GM06990 (cell line): ENCODE results near the gene TTLL10.
"Not testable (repeated sequence)": the region's sequence is repeated elsewhere in the genome, so short reads cannot be mapped to it uniquely, and the experiment has no call there.

Experiments
- DNase-seq: peaks from one replicate; pipeline ENCODE4 v3.0.0-alpha.2; 2011; ENCODE audit not compliant: insufficient read length; ENCODE audit errors: extremely low read depth
- H3K27me3 ChIP-seq: replicated peaks from 2 replicates; pipeline ENCODE4 v1.6.0; 2011; ENCODE audit warnings: low read length; ENCODE audit not compliant: control insufficient read depth, insufficient read depth
- H3K36me3 ChIP-seq: 2 replicates; pipeline ENCODE4 v1.5.1; 2011; ENCODE audit warnings: low read length; ENCODE audit not compliant: control insufficient read depth, insufficient read depth
- H3K4me3 ChIP-seq: replicated peaks from 2 replicates; pipeline ENCODE4 v1.5.1; 2011; ENCODE audit warnings: low read depth, mild to moderate bottlenecking, control low read depth, low read length
- TF ChIP-seq, protein P1 (sequence below): IDR thresholded peaks from 2 replicates; pipeline ENCODE4 v1.5.1; 2011; ENCODE audit warnings: low read length, control low read depth, mild to moderate bottlenecking, inconsistent platforms; ENCODE audit not compliant: insufficient read depth, poor library complexity, severe bottlenecking

Gene TTLL10

DNA sequence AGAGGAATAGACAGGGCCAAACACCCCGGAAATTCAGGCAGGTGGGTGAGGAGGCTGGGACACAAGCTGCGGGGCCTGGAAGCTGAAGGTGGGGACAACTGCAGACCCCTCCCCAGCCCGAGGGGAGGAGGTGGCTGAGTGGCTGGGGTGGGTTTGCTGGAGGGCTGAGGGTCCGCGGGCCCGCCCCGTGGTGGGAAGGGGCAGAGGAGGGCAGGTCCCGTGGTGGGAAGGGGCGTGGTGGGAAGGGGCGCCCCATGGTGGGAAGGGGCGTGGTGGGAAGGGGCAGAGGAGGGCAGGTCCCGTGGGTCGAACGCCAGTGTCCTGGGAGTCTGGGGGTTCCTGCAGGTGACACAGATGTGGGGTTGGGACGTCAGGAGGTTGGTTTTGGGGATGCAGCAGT lies 24.3 kb upstream of the TTLL10 start:
- no peak for DNase-seq
- TF ChIP-seq, protein P1, sequence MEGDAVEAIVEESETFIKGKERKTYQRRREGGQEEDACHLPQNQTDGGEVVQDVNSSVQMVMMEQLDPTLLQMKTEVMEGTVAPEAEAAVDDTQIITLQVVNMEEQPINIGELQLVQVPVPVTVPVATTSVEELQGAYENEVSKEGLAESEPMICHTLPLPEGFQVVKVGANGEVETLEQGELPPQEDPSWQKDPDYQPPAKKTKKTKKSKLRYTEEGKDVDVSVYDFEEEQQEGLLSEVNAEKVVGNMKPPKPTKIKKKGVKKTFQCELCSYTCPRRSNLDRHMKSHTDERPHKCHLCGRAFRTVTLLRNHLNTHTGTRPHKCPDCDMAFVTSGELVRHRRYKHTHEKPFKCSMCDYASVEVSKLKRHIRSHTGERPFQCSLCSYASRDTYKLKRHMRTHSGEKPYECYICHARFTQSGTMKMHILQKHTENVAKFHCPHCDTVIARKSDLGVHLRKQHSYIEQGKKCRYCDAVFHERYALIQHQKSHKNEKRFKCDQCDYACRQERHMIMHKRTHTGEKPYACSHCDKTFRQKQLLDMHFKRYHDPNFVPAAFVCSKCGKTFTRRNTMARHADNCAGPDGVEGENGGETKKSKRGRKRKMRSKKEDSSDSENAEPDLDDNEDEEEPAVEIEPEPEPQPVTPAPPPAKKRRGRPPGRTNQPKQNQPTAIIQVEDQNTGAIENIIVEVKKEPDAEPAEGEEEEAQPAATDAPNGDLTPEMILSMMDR, result no peak
- Histone ChIP-seq H3K36me3 (no peaks in the 10 kb centered on the region), H3K4me3 (no peak overlapping the region), H3K27me3 (no peaks in the 10 kb centered on the region)

DNA sequence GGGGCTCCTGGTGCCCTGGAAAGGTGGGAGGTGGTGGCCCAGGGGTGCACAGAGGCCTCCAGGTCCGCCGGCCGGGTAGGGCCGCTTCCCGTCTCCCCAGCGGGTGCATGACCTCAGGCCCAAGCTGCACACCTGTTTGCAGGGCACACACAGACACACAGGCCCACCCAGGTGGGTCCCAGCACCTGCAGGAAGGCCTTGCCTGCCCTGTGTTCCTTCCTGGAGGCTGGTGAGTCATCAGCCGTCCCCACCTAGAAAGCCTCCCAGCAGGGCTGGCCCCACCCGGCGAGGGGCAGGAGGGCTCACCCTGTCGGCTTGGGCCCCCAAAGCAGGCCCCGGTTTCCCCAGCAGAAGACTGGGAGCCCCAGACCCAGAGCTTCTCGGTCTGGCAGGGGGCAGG lies 23.6 kb upstream of the TTLL10 start:
- H3K4me3 ChIP-seq, result no peak overlapping the region
- TF ChIP-seq, protein P1, result no peak
- DNase-seq, result no peak

DNA sequence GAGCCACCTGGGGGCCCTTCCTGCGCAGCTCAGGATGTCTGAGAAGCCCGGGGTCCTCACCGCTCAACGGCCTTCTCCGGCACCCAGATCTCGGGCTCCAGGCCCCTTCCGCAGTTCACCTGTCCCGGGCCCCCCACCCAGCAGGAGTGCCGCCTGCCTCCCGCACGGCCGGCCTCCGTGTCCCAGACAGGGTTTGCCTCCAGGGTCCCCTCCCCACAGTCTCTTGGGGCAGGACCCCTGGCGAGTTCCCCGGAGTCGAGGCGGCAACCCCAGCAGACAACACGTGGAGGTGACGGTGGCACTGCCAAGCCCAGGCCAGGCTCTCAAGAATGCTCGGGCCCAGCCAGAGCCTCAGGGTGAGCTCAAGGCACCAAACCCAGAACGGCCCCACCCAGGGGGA lies 22.4 kb upstream of the TTLL10 start:
- H3K4me3 ChIP-seq, result no peak overlapping the region
- TF ChIP-seq, protein P1, result no peak
- no peak for DNase-seq
- H3K27me3 ChIP-seq, result no peaks in the 10 kb centered on the region
- no peaks in the 10 kb centered on the region for H3K36me3 ChIP-seq

More for the DNA sequence above, 23.6 kb upstream of the TTLL10 start:
- Histone ChIP-seq H3K27me3 (no peaks in the 10 kb centered on the region), H3K36me3 (no peaks in the 10 kb centered on the region)

DNA sequence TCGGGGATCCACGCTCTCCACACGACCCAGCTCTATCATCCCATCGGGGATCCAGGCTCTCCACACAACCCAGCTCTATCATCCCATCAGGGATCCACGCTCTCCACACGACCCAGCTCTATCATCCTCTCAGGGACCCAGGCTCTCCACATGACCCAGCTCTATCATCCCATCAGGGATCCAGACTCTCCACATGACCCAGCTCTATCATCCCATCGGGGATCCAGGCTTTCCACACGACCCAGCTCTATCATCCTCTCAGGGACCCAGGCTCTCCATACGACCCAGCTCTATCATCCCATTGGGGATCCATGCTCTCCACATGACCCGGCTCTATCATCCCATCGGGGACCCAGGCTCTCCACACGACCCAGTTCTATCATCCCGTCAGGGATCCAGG lies 21.2 kb upstream of the TTLL10 start:
- not testable (repeated sequence) for H3K4me3 ChIP-seq, H3K36me3 ChIP-seq, DNase-seq, H3K27me3 ChIP-seq

DNA sequence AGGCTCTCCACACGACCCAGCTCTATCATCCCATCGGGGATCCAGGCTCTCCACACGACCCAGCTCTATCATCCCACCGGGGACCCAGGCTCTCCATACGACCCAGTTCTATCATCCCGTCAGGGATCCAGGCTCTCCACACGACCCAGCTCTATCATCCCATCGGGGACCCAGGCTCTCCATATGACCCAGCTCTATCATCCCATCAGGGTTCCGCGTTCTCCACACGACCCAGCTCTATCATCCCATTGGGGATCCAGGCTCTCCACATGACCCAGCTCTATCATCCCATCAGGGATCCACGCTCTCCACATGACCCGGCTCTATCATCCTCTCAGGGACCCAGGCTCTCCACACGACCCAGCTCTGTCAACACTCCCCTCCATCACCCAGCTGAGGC lies 20.5 kb upstream of the TTLL10 start:
- DNase-seq, H3K27me3 ChIP-seq, H3K36me3 ChIP-seq, H3K4me3 ChIP-seq: not testable (repeated sequence)

DNA sequence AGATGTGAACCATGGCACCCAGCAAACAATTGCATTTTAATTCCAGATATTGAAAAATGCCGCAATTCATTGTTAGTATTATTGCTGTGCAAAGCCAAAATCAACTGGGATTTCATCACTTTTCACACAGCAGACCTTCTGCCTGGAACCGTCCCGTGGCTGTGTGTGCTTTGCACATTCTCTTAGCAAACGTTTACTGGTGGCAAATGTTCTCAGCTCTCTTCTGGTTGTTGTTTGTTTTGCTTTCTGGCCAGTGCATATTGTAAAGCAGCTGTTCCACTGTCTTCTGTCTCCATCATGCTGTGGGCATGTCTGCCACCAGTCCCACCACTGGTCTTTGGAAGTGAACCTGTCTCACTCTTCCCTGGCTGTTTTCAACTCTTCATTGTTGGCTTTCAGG lies 19.8 kb upstream of the TTLL10 start:
- no peak for DNase-seq

DNA sequence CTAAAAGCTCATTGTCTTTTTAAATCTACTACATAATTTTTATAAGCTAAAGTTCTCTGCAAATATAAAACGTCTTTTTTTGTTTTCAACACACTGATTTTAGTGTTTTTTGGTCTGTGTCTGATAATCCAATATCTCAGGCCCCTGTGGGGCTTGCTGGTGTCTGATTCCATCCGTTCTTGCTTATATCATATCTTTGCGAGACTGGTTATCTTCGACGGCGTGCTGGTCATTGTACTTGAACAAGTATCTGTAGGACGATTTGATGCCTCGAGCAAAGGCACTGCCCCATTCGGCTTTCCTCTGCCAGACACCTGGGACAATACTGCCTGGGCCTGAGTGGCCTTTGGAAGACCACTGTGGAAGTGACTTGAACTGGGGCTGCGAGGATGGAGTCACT lies 18.4 kb upstream of the TTLL10 start:
- Histone ChIP-seq H3K27me3 (no peaks in the 10 kb centered on the region), H3K36me3 (no peaks in the 10 kb centered on the region), H3K4me3 (no peak overlapping the region)
- DNase-seq, result no peak
- TF ChIP-seq, protein P1, result no peak

More for the DNA sequence above, 19.8 kb upstream of the TTLL10 start:
- no peaks in the 10 kb centered on the region for H3K36me3 ChIP-seq
- no peaks in the 10 kb centered on the region for H3K27me3 ChIP-seq
- H3K4me3 ChIP-seq, result no peak overlapping the region
- TF ChIP-seq, protein P1, result no peak
